ENCODE results near the gene KLHL35.

GRCh38 chr11:75434886-75435570 is 2.0 kb upstream of the KLHL35 start:
- no peak for TF ChIP-seq POLR2AphosphoS5 (IDR thresholded peaks at IDR 0.05)
- TF ChIP-seq POLR2A (IDR thresholded peaks at IDR 0.05): no peak
- TF ChIP-seq CTCF (IDR thresholded peaks at IDR 0.05): no peak
- TF ChIP-seq EP300 (IDR thresholded peaks at IDR 0.05): no peak
